Calu3 (cell line): ENCODE measurements around the gene HAT1. TPM values are rescaled to one million over a fixed set of nuclear protein-coding genes. Genes with fewer than 3 reads are reported as not detected.

Source experiments
- BruUV-seq: library from RNA; stranded (reverse); fragments of 400-500 nt; replicated peaks from 2 replicates; lab custom pipeline; 2021; lab: Mats Ljungman, UMichigan
- CTCF ChIA-PET: fragments of 300-600 bp; sonication (Branson Sonifier 250); formaldehyde crosslinking; loops from one replicate; lab custom pipeline; 2022; ENCODE audit warnings: antibody characterized with exemption; lab: Charles Lee
- DNase-seq: peaks from one replicate; pipeline ENCODE4 v3.0.0; 2022
- H3K27ac Mint-ChIP-seq: one replicate; pipeline ENCODE4 v1.8.0; 2022; ENCODE audit warnings: mixed read lengths; ENCODE audit not compliant: unreplicated experiment
- H3K27me3 Mint-ChIP-seq: one replicate; pipeline ENCODE4 v1.8.0; 2022; ENCODE audit warnings: mixed read lengths; ENCODE audit not compliant: unreplicated experiment
- H3K36me3 Mint-ChIP-seq: one replicate; pipeline ENCODE4 v1.8.0; 2022; ENCODE audit warnings: mild to moderate bottlenecking, moderate library complexity, mixed read lengths; ENCODE audit not compliant: insufficient read depth, unreplicated experiment
- H3K4me1 Mint-ChIP-seq: one replicate; pipeline ENCODE4 v1.8.0; 2022; ENCODE audit warnings: mild to moderate bottlenecking, low read depth, mixed read lengths; ENCODE audit not compliant: unreplicated experiment
- H3K4me3 Mint-ChIP-seq: one replicate; pipeline ENCODE4 v1.8.0; 2022; ENCODE audit warnings: mild to moderate bottlenecking, low read depth, moderate library complexity, mixed read lengths; ENCODE audit not compliant: unreplicated experiment
- H3K9me3 Mint-ChIP-seq: one replicate; pipeline ENCODE4 v1.8.0; 2022; ENCODE audit warnings: low read depth, mixed read lengths; ENCODE audit not compliant: unreplicated experiment
- CTCF ChIP-seq: fragments of 200-600 bp; IDR thresholded peaks from one replicate; pipeline ENCODE4 v1.8.0; 2022; ENCODE audit warnings: antibody characterized with exemption; ENCODE audit not compliant: unreplicated experiment
- intact Hi-C: fragments of 100-400 bp; cut with micrococcal nuclease; formaldehyde crosslinking; loops from one replicate; pipeline ENCODE4 v1.10.0; 2022; ENCODE audit not compliant: unreplicated experiment
- total RNA-seq: library from RNA; stranded (reverse); gene quantifications from 2 replicates; pipeline ENCODE4 v1.2.3, GENCODE V29; 2022

The HAT1 gene
- total RNA-seq, 1 experiment from 2014 or later, result 64.3 TPM

GRCh38 chr2:171952276-171952675 is 30.0 kb downstream of the HAT1 start:
- no peak for TF ChIP-seq CTCF
- no peaks in the 10 kb centered on the region for H3K9me3 Mint-ChIP-seq
- BruUV-seq, result no TSS peak

GRCh38 chr2:171952748-171953147 is 30.5 kb downstream of the HAT1 start:
- Mint-ChIP-seq H3K4me1 (no peaks in the 10 kb centered on the region), H3K27me3 (no peaks in the 10 kb centered on the region), H3K27ac (no peak overlapping the region), H3K4me3 (no peak overlapping the region), H3K36me3 (no peaks in the 10 kb centered on the region), H3K9me3 (no peaks in the 10 kb centered on the region)
- no TSS peak for BruUV-seq
- no peak for DNase-seq
- intact Hi-C loops, result no loop called here
- CTCF ChIA-PET, result no interaction called here
- no peak for TF ChIP-seq CTCF

More at GRCh38 chr2:171952276-171952675, 30.0 kb downstream of the HAT1 start:
- intact Hi-C loops, result no loop called here
- no peak overlapping the region for H3K27ac Mint-ChIP-seq
- no peaks in the 10 kb centered on the region for H3K4me1 Mint-ChIP-seq
- no peak overlapping the region for H3K4me3 Mint-ChIP-seq
- no peaks in the 10 kb centered on the region for H3K27me3 Mint-ChIP-seq
- H3K36me3 Mint-ChIP-seq, result no peaks in the 10 kb centered on the region
- DNase-seq, result no peak
- CTCF ChIA-PET, result no interaction called here

GRCh38 chr2:171956135-171956825 is 34.0 kb downstream of the HAT1 start:
- Mint-ChIP-seq H3K4me1 (peaks cover 8% of the 10 kb centered on the region), H3K27me3 (no peaks in the 10 kb centered on the region), H3K9me3 (no peaks in the 10 kb centered on the region), H3K36me3 (no peaks in the 10 kb centered on the region), H3K27ac (no peak overlapping the region), H3K4me3 (no peak overlapping the region)
- CTCF ChIA-PET, result no interaction called here
- intact Hi-C loops, result no loop called here
- no TSS peak for BruUV-seq
- DNase-seq, result no peak
- no peak for TF ChIP-seq CTCF

DNA sequence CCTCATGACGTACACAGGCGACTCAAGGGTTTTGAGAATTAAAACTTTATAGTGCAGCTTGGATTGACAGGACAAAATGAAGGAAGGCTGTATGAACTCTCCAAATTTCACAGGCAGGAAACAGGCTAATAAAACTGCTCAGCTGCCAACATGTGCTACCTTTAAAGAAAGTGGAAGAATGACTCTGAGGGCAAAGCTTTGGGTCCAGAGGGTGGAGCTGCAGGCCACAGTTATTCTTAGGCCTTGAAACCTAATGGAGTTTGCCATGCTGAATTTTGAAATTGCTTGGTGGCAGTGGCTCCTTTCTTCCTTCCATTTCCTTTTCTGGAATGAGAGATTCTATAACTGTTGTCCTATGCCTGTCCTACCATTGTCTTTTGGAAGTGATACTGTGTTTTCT is 34.8 kb downstream of the HAT1 start:
- H3K27ac Mint-ChIP-seq, result no peak overlapping the region
- no peaks in the 10 kb centered on the region for H3K36me3 Mint-ChIP-seq
- H3K4me3 Mint-ChIP-seq, result no peak overlapping the region
- no peaks in the 10 kb centered on the region for H3K9me3 Mint-ChIP-seq
- no peak for TF ChIP-seq CTCF
- no peak for DNase-seq
- intact Hi-C loops, result no loop called here
- BruUV-seq, result no TSS peak
- no peaks in the 10 kb centered on the region for H3K27me3 Mint-ChIP-seq
- CTCF ChIA-PET, result no interaction called here
- H3K4me1 Mint-ChIP-seq, result peaks cover 8% of the 10 kb centered on the region
